ENCODE results near the gene BET1.

The BET1 gene

GRCh38 chr7:93957767-93958166 is 46.4 kb downstream of the BET1 start:
- no peak for DNase-seq (ENCODE audit: low spot score)

- no peak for DNase-seq (ENCODE audit: low spot score)
These were observed 48.9 kb downstream of the BET1 start for GRCh38 chr7:93955304-93955703.

- DNase-seq (ENCODE audit: low spot score): no peak
These were observed 54.7 kb downstream of the BET1 start for GRCh38 chr7:93949423-93949822.

GRCh38 chr7:93948873-93949272 is 55.3 kb downstream of the BET1 start:
- no peak for DNase-seq (ENCODE audit: low spot score)

GRCh38 chr7:93948106-93948505 is 56.0 kb downstream of the BET1 start:
- no peak for DNase-seq (ENCODE audit: low spot score)

- no peak for DNase-seq (ENCODE audit: low spot score)
These were observed 58.2 kb downstream of the BET1 start for GRCh38 chr7:93945756-93946535.

- DNase-seq (ENCODE audit: low spot score): no peak
These were observed 59.1 kb downstream of the BET1 start for GRCh38 chr7:93945083-93945482.

- DNase-seq (ENCODE audit: low spot score): no peak
These were observed 59.5 kb downstream of the BET1 start for GRCh38 chr7:93944673-93945072.

GRCh38 chr7:93943816-93944540 is 60.2 kb downstream of the BET1 start:
- no peak for DNase-seq (ENCODE audit: low spot score)
